WTC11 (cell line): Measurements from ENCODE around the gene CACNA2D3. TPM values are rescaled to one million over a fixed set of nuclear protein-coding genes. Genes with fewer than 3 reads are reported as not detected.

Experiments used
- ATAC-seq: fragments of 200-7000 bp; cut with Tn5 transposase; 2 replicates; pipeline ENCODE4 v1.10.0; 2021; ENCODE audit warnings: mild to moderate bottlenecking, moderate library complexity
- CTCF ChIA-PET: fragments of 300-600 bp; sonication (Branson Sonifier 250); formaldehyde crosslinking; loops from one replicate; lab custom pipeline; 2021; ENCODE audit warnings: antibody characterized with exemption; lab: Charles Lee
- POLR2A ChIA-PET: fragments of 350-600 bp; sonication (Branson Sonifier 250); formaldehyde crosslinking; loops from one replicate; lab custom pipeline; 2021; ENCODE audit warnings: antibody characterized with exemption; lab: Charles Lee
- DNase-seq: peaks from one replicate; pipeline ENCODE4 v3.0.0; 2021; ENCODE audit warnings: low spot score
- H3K27ac Mint-ChIP-seq: 2 replicates; pipeline ENCODE4 v1.8.0; 2021; ENCODE audit warnings: mixed read lengths
- H3K27me3 Mint-ChIP-seq: 2 replicates; pipeline ENCODE4 v1.8.0; 2021; ENCODE audit warnings: low read depth, mild to moderate bottlenecking, moderate library complexity, mixed read lengths
- H3K36me3 Mint-ChIP-seq: 2 replicates; pipeline ENCODE4 v1.8.0; 2021; ENCODE audit warnings: mixed read lengths
- H3K4me1 Mint-ChIP-seq: 2 replicates; pipeline ENCODE4 v1.8.0; 2022; ENCODE audit warnings: mixed read lengths
- H3K4me3 Mint-ChIP-seq: 2 replicates; pipeline ENCODE4 v1.8.0; 2021; ENCODE audit warnings: mild to moderate bottlenecking, moderate library complexity, mixed read lengths
- H3K9me3 Mint-ChIP-seq: 2 replicates; pipeline ENCODE4 v1.8.0; 2021; ENCODE audit warnings: mixed read lengths
- FOXK1 ChIP-seq: sonication (generic); formaldehyde crosslinking; IDR thresholded peaks from 2 replicates; pipeline ENCODE4 v1.8.0; 2022; ENCODE audit warnings: mild to moderate bottlenecking, moderate library complexity, missing genetic modification reagents
- GABPB1 ChIP-seq: sonication (generic); formaldehyde crosslinking; IDR thresholded peaks from 2 replicates; pipeline ENCODE4 v1.8.1; 2023; ENCODE audit warnings: mild to moderate bottlenecking, missing genetic modification reagents
- NFATC4 ChIP-seq: fragments of 250-450 bp; sonication (Bioruptor Pico); IDR thresholded peaks from 2 replicates; pipeline ENCODE4 v1.9.0; 2021; ENCODE audit warnings: mild to moderate bottlenecking
- SMAD3 ChIP-seq: sonication (generic); formaldehyde crosslinking; IDR thresholded peaks from 2 replicates; pipeline ENCODE4 v1.8.0; 2022; ENCODE audit warnings: missing genetic modification reagents, mild to moderate bottlenecking, borderline replicate concordance
- SP1 ChIP-seq: sonication (generic); formaldehyde crosslinking; conservative IDR thresholded peaks from 2 replicates; pipeline ENCODE4 v1.8.1; 2022; ENCODE audit warnings: missing genetic modification reagents
- STAT6 ChIP-seq: sonication (generic); formaldehyde crosslinking; conservative IDR thresholded peaks from 2 replicates; pipeline ENCODE4 v1.8.1; 2023; ENCODE audit warnings: mild to moderate bottlenecking, low read depth, missing genetic modification reagents, moderate library complexity
- ZNF121 ChIP-seq: sonication (generic); formaldehyde crosslinking; IDR thresholded peaks from 2 replicates; pipeline ENCODE4 v1.8.0; 2023; ENCODE audit warnings: missing genetic modification reagents
- ZNF219 ChIP-seq: sonication (generic); formaldehyde crosslinking; IDR thresholded peaks from 2 replicates; pipeline ENCODE4 v1.8.0; 2023; ENCODE audit warnings: missing genetic modification reagents, mild to moderate bottlenecking, borderline replicate concordance
- total RNA-seq: library from RNA; stranded (reverse); gene quantifications from 3 replicates; pipeline ENCODE4 v1.2.3, GENCODE V29; 2021
- TF ChIP-seq, protein P1 (sequence below): sonication (generic); formaldehyde crosslinking; IDR thresholded peaks from 2 replicates; pipeline ENCODE4 v1.8.1; 2022; ENCODE audit warnings: mild to moderate bottlenecking, missing genetic modification reagents, moderate library complexity, borderline replicate concordance
- TF ChIP-seq, protein P2 (sequence below): fragments of 250-450 bp; sonication (Bioruptor Pico); IDR thresholded peaks from 2 replicates; pipeline ENCODE4 v1.9.0; 2021; ENCODE audit warnings: moderate library complexity, mild to moderate bottlenecking, inconsistent platforms, borderline replicate concordance
- TF ChIP-seq, protein P3 (sequence below): sonication (generic); formaldehyde crosslinking; conservative IDR thresholded peaks from 2 replicates; pipeline ENCODE4 v1.8.1; 2022; ENCODE audit warnings: mild to moderate bottlenecking, missing genetic modification reagents
- TF ChIP-seq, protein P4 (sequence below): fragments of 250-450 bp; sonication (Bioruptor Pico); IDR thresholded peaks from 2 replicates; pipeline ENCODE4 v1.9.0; 2021; ENCODE audit warnings: mild to moderate bottlenecking

Gene CACNA2D3
- total RNA-seq, 1 experiment from 2014 or later, result 5.0 TPM

GRCh38 chr3:54223063-54223462 lies 100.7 kb downstream of the CACNA2D3 start:
- ChIA-PET CTCF (no interaction called here), POLR2A (no interaction called here)
- Mint-ChIP-seq H3K36me3 (no peaks in the 10 kb centered on the region), H3K27ac (no peak overlapping the region), H3K4me1 (peaks cover 15% of the 10 kb centered on the region), H3K9me3 (peaks cover 6% of the 10 kb centered on the region), H3K4me3 (no peak overlapping the region), H3K27me3 (no peaks in the 10 kb centered on the region)
- no peak for DNase-seq
- TF ChIP-seq FOXK1 (CRISPR knock-in tag), result no peak
- no peak for TF ChIP-seq SP1
- TF ChIP-seq, protein P1, sequence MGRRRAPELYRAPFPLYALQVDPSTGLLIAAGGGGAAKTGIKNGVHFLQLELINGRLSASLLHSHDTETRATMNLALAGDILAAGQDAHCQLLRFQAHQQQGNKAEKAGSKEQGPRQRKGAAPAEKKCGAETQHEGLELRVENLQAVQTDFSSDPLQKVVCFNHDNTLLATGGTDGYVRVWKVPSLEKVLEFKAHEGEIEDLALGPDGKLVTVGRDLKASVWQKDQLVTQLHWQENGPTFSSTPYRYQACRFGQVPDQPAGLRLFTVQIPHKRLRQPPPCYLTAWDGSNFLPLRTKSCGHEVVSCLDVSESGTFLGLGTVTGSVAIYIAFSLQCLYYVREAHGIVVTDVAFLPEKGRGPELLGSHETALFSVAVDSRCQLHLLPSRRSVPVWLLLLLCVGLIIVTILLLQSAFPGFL (CRISPR knock-in tag), result no peak
- TF ChIP-seq, protein P2, sequence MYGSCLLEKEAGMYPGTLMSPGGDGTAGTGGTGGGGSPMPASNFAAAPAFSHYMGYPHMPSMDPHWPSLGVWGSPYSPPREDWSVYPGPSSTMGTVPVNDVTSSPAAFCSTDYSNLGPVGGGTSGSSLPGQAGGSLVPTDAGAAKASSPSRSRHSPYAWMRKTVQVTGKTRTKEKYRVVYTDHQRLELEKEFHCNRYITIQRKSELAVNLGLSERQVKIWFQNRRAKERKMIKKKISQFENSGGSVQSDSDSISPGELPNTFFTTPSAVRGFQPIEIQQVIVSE (CRISPR knock-in tag), result no peak
- no peak for ATAC-seq

GRCh38 chr3:54225841-54226528 lies 103.6 kb downstream of the CACNA2D3 start:
- no peak overlapping the region for H3K27ac Mint-ChIP-seq

More at GRCh38 chr3:54225841-54226528, 103.6 kb downstream of the CACNA2D3 start:
- Mint-ChIP-seq H3K27me3 (no peaks in the 10 kb centered on the region), H3K4me3 (no peak overlapping the region), H3K36me3 (no peaks in the 10 kb centered on the region), H3K4me1 (peaks cover 20% of the 10 kb centered on the region), H3K9me3 (peaks cover 6% of the 10 kb centered on the region)
- TF ChIP-seq ZNF121 (CRISPR knock-in tag), result no peak; the same call in 1 of the 2 replicates
- TF ChIP-seq STAT6, result no peak
- TF ChIP-seq GABPB1 (CRISPR knock-in tag), result no peak
- no peak for TF ChIP-seq NFATC4
- TF ChIP-seq, protein P3, sequence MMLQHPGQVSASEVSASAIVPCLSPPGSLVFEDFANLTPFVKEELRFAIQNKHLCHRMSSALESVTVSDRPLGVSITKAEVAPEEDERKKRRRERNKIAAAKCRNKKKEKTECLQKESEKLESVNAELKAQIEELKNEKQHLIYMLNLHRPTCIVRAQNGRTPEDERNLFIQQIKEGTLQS (CRISPR knock-in tag), result no peak
- TF ChIP-seq, protein P4, sequence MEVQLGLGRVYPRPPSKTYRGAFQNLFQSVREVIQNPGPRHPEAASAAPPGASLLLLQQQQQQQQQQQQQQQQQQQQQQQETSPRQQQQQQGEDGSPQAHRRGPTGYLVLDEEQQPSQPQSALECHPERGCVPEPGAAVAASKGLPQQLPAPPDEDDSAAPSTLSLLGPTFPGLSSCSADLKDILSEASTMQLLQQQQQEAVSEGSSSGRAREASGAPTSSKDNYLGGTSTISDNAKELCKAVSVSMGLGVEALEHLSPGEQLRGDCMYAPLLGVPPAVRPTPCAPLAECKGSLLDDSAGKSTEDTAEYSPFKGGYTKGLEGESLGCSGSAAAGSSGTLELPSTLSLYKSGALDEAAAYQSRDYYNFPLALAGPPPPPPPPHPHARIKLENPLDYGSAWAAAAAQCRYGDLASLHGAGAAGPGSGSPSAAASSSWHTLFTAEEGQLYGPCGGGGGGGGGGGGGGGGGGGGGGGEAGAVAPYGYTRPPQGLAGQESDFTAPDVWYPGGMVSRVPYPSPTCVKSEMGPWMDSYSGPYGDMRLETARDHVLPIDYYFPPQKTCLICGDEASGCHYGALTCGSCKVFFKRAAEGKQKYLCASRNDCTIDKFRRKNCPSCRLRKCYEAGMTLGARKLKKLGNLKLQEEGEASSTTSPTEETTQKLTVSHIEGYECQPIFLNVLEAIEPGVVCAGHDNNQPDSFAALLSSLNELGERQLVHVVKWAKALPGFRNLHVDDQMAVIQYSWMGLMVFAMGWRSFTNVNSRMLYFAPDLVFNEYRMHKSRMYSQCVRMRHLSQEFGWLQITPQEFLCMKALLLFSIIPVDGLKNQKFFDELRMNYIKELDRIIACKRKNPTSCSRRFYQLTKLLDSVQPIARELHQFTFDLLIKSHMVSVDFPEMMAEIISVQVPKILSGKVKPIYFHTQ (CRISPR knock-in tag), result no peak
- TF ChIP-seq ZNF219 (CRISPR knock-in tag), result no peak
- no peak for TF ChIP-seq SMAD3
- CTCF ChIA-PET, result interaction anchor here (0.7 to 1.4 kb wide), 2 partner anchors 71 to 79 kb away, joined by 3 to 4 read pairs; no protein-coding TSS in a partner anchor
- ATAC-seq (peak; percentile 57), DNase-seq (no peak)
- POLR2A ChIA-PET, result no interaction called here
